DOHH2 (cell line): ENCODE measurements around the gene FIBCD1.

Experiments
- EZH2phosphoT487 ChIP-seq: fragments of 200-600 bp; sonication (generic); IDR thresholded peaks from 2 replicates; pipeline ENCODE4 v1.6.1; 2017; ENCODE audit warnings: borderline replicate concordance, mild to moderate bottlenecking, antibody characterized with exemption, low read length, moderate library complexity, mixed read lengths
- TF ChIP-seq, protein P1 (sequence below): fragments of 200-600 bp; sonication (generic); IDR thresholded peaks from one replicate; pipeline ENCODE4 v1.5.1; 2014; ENCODE audit warnings: antibody characterized with exemption, mild to moderate bottlenecking, low read depth, low read length; ENCODE audit not compliant: poor library complexity, severe bottlenecking

DNA sequence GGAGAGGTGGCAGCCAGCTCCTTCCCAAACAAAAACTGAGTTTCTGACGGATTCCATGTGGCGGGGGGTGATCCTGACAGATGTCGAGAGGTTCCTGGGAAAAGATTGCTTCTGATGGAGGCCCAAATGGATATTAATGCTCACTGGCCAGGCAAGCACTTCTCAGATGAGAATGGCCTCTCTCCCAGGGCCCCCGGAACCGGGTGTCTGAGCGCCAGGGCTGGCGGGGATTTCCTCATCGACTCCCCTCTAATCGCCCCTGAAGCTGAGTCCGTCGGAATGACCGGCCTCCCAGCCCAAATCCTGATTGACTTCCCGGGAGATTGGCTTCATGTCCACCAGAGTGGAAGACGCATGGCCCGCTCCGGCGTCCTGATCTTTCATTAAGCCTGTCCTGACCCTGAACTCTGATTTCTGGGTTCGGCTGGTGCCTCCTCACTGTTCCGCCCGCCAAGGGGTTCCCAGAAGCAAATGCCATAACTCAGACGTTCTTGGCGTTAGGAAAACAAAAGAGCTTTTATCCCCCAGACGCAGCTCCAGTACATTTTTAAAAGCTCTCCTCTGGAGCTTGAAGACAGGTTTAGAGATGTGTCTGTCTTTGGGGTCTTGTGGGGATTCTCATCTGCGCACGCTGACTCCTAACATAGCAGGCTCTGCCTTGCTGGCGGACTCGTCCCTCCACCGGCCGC, 17.6 kb downstream of the FIBCD1 start:
- no peak for TF ChIP-seq EZH2phosphoT487
- TF ChIP-seq, protein P1, sequence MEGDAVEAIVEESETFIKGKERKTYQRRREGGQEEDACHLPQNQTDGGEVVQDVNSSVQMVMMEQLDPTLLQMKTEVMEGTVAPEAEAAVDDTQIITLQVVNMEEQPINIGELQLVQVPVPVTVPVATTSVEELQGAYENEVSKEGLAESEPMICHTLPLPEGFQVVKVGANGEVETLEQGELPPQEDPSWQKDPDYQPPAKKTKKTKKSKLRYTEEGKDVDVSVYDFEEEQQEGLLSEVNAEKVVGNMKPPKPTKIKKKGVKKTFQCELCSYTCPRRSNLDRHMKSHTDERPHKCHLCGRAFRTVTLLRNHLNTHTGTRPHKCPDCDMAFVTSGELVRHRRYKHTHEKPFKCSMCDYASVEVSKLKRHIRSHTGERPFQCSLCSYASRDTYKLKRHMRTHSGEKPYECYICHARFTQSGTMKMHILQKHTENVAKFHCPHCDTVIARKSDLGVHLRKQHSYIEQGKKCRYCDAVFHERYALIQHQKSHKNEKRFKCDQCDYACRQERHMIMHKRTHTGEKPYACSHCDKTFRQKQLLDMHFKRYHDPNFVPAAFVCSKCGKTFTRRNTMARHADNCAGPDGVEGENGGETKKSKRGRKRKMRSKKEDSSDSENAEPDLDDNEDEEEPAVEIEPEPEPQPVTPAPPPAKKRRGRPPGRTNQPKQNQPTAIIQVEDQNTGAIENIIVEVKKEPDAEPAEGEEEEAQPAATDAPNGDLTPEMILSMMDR, result no peak
